Stimulated activated CD4-positive, alpha-beta T cell treated with anti-CD3 and anti-CD28 coated beads, Interleukin-1b, Interleukin-23, amount 100 ng/mL, for 48 hours (primary cell): ENCODE data around the gene SH3RF3.
"Not testable (repeated sequence)": the region's sequence is repeated elsewhere in the genome, so short reads cannot be mapped to it uniquely, and the experiment has no call there.

Experiments
- DNase-seq: peaks from one replicate; pipeline ENCODE4 v3.0.0-alpha.2; 2020

SH3RF3 gene

DNA sequence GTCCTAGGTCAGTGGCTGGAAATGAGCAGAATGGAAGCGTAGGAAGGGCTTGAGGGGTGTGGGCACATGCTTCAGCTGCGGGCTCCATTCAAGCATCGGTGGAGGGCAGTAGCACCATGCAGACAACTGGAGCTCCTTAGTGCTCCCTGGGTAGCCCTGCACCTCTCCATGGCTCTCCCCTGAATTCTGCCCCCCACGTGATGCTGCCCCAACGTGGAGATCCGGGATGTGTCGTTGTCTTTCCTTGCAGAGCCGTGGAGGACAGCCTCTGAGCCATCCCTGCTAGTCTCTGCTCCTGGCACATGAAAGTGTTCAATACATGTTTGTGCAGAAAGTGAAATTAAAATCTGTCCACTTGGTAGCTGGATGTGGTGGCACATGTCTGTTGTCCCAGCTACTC lies 94.5 kb downstream of the SH3RF3 start:
- no peak for DNase-seq

GRCh38 chr2:109224341-109224740 lies 95.3 kb downstream of the SH3RF3 start:
- not testable (repeated sequence) for DNase-seq

DNA sequence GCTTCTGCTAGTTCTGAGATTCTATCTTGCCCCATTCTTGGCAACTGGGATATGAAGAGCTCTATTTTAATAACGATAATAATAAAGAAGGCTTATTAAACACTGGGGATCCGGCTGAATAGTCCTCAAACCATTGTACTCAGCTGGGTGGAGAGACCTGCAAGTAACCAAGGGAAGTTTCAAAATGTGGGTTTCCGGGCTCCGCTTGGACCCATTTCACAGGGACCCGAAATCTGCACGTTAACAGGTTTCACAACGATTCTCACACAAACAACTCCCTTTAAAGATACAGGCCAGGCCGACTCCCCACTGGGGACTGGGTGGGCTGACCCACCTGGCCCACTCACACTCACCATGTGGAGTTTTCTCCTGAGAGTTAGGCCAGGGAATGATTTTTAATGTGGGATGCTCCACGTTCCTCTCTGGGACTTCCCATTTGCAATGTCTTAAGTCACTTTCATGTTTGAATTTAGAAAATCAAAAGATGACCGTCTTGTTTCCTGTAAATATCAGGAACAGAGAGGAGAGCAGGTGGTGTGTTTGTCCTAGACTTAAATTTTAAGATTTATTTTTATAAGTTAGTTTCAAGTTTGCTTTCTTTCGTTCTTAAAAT lies 96.3 kb downstream of the SH3RF3 start:
- no peak for DNase-seq

- DNase-seq, result no peak
Observed at GRCh38 chr2:109226128-109226527, 97.1 kb downstream of the SH3RF3 start.

GRCh38 chr2:109226622-109227021 lies 97.6 kb downstream of the SH3RF3 start:
- no peak for DNase-seq

DNA sequence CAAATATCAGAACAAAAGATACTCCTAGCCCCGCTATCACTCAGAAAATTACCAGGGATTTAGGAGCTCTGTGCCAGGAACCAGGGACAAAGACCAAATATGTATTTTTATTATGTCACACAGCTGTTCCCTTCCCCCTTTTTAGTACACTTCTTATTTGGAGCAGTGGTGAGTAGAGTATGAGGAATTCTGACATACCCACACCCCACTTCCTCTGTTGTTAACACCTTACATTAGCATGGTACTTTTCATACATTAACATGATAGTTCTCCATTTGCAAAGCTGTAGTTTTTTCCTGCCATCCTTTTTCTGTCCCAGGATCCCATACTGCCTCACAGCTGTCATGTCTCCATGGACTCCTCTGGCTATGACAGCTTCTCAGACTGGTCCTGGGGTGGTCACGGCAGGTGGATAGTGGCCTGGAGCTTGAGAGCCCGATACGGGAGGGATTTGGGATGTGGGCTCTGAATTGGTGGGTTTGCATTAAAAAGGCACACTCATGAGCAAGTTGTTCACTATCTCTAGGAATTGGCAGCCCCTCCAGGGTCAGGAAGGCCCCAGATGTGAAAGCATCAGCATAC lies 100.2 kb downstream of the SH3RF3 start:
- no peak for DNase-seq

GRCh38 chr2:109230941-109231420 lies 102.0 kb downstream of the SH3RF3 start:
- no peak for DNase-seq

DNA sequence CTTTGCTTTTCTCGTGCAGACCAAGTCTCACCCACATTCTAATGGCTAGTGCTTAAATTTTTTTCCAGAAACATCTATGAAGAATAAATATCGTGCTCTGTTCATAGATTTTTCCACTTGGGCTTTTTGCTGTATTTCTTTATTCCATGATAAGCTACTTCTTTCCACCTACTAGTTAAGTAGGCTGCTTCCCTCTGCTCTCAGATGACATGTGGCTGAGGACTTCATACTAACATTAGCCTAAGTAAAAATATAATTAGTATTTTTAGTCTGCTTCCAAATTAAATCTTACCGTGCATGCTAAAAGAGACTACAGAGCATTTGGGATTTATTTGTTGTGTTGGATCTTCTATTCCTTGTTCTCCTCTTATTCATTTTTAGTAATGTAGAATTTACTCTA lies 102.4 kb downstream of the SH3RF3 start:
- no peak for DNase-seq

GRCh38 chr2:109231996-109232705 lies 103.1 kb downstream of the SH3RF3 start:
- no peak for DNase-seq

GRCh38 chr2:109232909-109233308 lies 103.9 kb downstream of the SH3RF3 start:
- DNase-seq, result no peak

GRCh38 chr2:109233643-109234042 lies 104.6 kb downstream of the SH3RF3 start:
- no peak for DNase-seq

GRCh38 chr2:109234355-109234754 lies 105.3 kb downstream of the SH3RF3 start:
- DNase-seq, result no peak

- no peak for DNase-seq
Observed at GRCh38 chr2:109236147-109236546, 107.1 kb downstream of the SH3RF3 start.

GRCh38 chr2:109237792-109238191 lies 108.8 kb downstream of the SH3RF3 start:
- DNase-seq, result no peak

DNA sequence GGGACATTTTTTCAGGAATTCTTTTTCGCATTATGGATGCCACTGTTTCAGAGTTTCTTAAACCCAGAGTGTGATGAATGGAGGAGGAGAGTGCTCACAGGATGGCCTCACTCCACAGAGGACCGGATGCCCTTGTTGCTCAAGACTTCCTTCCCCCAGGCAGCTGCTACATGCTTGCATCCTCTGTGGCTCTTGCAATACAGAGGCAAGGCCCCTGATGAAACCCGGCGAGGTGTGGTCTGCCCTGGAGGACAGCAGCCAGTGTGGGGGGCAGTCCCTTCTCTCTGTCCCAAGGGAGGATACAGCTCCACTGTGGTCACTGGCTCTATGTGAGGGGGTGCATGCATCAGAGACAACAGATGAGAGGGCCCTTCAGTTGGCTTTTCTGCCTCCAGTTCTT lies 109.6 kb downstream of the SH3RF3 start:
- DNase-seq, result peak; percentile 19

DNA sequence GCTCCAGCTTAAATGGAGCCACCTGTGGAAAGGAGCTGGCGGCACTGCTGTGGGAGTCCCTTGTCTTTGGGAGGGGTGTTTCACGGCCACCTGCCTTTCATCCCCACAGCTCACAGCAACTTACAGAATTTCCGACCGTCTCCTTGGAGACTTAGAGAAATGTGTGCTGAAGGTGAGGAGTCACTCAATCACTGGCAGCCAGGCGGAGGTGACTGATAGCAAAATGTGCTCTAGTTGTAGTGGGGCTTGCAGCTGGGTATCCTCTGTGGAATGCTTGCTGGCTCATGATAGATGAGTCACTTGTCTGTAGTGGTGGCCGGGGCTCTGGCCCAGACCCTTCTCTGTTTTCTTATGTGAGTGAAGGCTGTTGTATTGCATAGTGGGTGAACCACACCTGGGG lies 110.7 kb downstream of the SH3RF3 start:
- DNase-seq, result no peak

DNA sequence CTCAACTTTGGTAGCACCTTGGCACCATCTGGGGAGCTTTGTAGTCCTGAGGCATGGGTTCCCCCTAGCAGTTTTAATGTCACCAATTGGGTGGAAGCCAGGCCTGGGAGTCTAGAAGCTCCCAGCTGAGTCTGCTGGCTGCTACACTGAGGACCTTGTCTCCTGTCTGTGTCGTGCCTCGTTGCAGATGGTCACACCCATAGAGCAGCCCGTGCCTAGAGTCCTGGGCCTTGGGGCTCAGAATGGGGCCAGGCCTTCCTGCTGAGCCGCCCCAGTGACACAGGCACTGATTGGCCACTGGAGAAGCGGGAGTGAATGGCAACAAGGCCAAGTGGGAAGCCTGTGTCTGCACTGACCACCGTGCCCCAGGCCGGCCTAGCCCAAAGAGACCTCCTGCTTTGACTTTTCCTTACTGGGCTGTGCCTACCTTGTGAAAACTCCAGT lies 113.2 kb downstream of the SH3RF3 start:
- no peak for DNase-seq

- DNase-seq, result no peak
Observed at GRCh38 chr2:109242654-109243331, 113.8 kb downstream of the SH3RF3 start.

- no peak for DNase-seq
Observed at GRCh38 chr2:109243526-109244303, 114.7 kb downstream of the SH3RF3 start.

DNA sequence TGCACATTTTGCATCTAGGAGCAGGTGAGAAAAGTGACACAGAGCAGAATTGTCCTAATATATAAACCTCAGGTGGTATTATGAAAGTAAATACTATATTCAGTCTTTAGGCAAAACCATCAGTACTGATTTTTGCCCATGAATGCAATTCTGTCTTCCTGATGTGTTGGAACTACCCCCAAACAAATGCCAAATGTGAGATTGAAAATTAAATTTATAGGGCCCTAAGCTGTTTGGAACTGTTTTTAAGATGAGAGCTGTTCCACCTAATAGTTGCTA lies 115.2 kb downstream of the SH3RF3 start:
- DNase-seq, result no peak

DNA sequence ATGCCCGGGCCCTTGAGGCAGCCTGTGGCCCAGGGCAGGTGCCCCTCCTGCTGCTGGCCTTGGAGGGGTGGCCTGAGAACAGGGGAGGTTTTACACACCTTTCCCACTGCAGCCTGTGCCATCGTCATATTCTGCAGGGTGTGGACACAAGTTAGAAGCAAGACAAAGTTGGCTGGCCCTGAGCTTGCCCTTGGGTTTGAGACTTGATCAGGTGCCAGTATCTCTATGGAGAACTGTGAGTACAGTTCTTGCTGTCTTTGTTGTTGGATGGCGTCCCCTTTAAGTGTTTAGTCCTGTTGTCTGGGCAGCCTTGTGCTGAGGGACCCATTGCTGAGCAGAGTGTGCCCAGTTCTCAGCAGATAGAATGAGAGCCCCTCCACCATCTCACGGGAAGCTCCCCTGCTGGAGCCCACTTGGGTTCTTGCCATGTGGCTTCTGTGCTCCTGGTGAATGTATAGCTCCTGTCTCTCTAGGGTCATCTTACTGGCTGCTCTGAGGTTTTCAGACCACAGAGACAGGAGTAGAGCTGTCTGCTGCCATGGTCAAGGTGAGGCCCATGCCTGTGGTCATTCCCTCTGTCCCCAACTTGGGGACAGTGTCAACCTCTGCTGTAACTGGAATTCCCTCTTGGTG lies 115.9 kb downstream of the SH3RF3 start:
- DNase-seq, result no peak

GRCh38 chr2:109246176-109246575 lies 117.2 kb downstream of the SH3RF3 start:
- no peak for DNase-seq

DNA sequence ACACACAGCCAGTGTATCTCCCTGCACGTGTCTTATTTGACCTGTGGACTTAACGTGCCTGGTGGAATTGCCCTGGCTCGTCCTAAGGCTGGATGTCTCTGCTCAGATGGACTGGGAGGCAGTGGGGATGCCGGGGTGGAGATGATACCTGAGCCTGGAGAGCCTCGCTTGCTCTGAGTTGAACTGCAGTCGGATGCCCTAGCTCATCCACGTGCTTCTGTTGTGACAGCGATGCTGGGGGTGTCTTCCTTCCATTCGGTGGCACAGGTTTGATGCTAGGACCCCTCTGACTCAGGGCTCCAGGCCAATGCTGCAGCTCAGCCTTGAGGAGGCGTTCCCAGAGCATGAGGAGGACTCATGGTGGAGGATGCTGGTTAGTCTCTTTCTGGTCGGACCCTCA lies 117.6 kb downstream of the SH3RF3 start:
- DNase-seq, result no peak
